Measurements from ENCODE around the gene KRTAP17-1. TPM values are rescaled to one million over a fixed set of nuclear protein-coding genes. Genes with fewer than 3 reads are reported as not detected.
A peak's percentile ranks its signal among the peaks of the same experiment; 100 is the strongest.
"Not testable (repeated sequence)": the region's sequence is repeated elsewhere in the genome, so short reads cannot be mapped to it uniquely, and the experiment has no call there.

Gene KRTAP17-1
- total and polyA plus RNA-seq, 8 donors, result not detected

- FAIRE-seq, result no peak
- DNase-seq, result no peak
- peaks cover 0 to 10% (median 0%) of the 10 kb centered on the region in 4 donors for H3K27me3 ChIP-seq
Measured at GRCh38 chr17:41352597-41353366, 37.3 kb upstream of the KRTAP17-1 start.

GRCh38 chr17:41351177-41351576 is 35.7 kb upstream of the KRTAP17-1 start:
- 57 to 76% methylated on average over 2 of the region's 2 CpGs for WGBS, 2 donors
- no peak for TF ChIP-seq CTCF (IDR thresholded peaks at IDR 0.05)
- ATAC-seq (no peak), DNase-seq (no peak), FAIRE-seq (no peak)
- intact Hi-C loops (cut with DNase I), result no loop called here
- H3K27ac ChIP-seq, result no peak overlapping the region
- peaks cover 0 to 10% (median 0%) of the 10 kb centered on the region in 4 donors for H3K27me3 ChIP-seq
- H3K36me3 ChIP-seq, result no peaks in the 10 kb centered on the region
- H3K9me3 ChIP-seq, result no peaks in the 10 kb centered on the region
- H3K4me3 ChIP-seq, result no peak overlapping the region
- no peaks in the 10 kb centered on the region for H3K4me1 ChIP-seq

More at GRCh38 chr17:41352597-41353366, 37.3 kb upstream of the KRTAP17-1 start:
- Histone ChIP-seq H3K4me3 (no peak overlapping the region), H3K4me1 (no peaks in the 10 kb centered on the region), H3K9me3 (no peaks in the 10 kb centered on the region), H3K27ac (no peak overlapping the region), H3K36me3 (no peaks in the 10 kb centered on the region)
- no peak for ATAC-seq
- no peak for TF ChIP-seq CTCF (IDR thresholded peaks at IDR 0.05)
- intact Hi-C loops (cut with DNase I), result no loop called here
- WGBS, 2 donors, result 53 to 72% methylated on average over 7 of the region's 7 CpGs

- ATAC-seq; H3K4me3 ChIP-seq; FAIRE-seq; H3K27ac ChIP-seq; H3K27me3 ChIP-seq; DNase-seq; intact Hi-C loops (cut with DNase I); H3K36me3 ChIP-seq; H3K9me3 ChIP-seq; H3K4me1 ChIP-seq: not testable (repeated sequence)
- WGBS, 2 donors, result 71 to 84% methylated on average over 16 of the region's 16 CpGs
Measured at GRCh38 chr17:41350381-41350878, 34.9 kb upstream of the KRTAP17-1 start, which contains the start of gene KRT33A. KRT33A (minus strand) TSS chr17:41350828; CDS start chr17:41350767, 61 bp downstream.

GRCh38 chr17:41347869-41348760 is 32.6 kb upstream of the KRTAP17-1 start:
- H3K4me1 ChIP-seq, result no peaks in the 10 kb centered on the region
- WGBS, 2 donors, result 65 to 76% methylated on average over 7 of the region's 7 CpGs
- ATAC-seq (peak in 3 of 4 donors; percentile 23 to 78 (median 55)), DNase-seq (no peak), FAIRE-seq (no peak)
- no peaks in the 10 kb centered on the region for H3K27me3 ChIP-seq
- no peaks in the 10 kb centered on the region for H3K36me3 ChIP-seq
- intact Hi-C loops (cut with DNase I), result no loop called here
- H3K9me3 ChIP-seq, result no peaks in the 10 kb centered on the region
- H3K4me3 ChIP-seq, result no peak overlapping the region
- H3K27ac ChIP-seq, result no peak overlapping the region
- no peak for TF ChIP-seq CTCF (IDR thresholded peaks at IDR 0.05)

- 86 to 89% methylated on average over 16 of the region's 16 CpGs for WGBS, 2 donors
- H3K27ac ChIP-seq; H3K4me3 ChIP-seq; DNase-seq; intact Hi-C loops (cut with DNase I); H3K27me3 ChIP-seq; FAIRE-seq; H3K36me3 ChIP-seq; ATAC-seq; H3K9me3 ChIP-seq; H3K4me1 ChIP-seq: not testable (repeated sequence)
Measured at GRCh38 chr17:41346421-41346820, 30.9 kb upstream of the KRTAP17-1 start.

All from pancreas (tissue), 10 donors.